HCT116 (cell line): Measurements from ENCODE around the gene GPR176. TPM values are rescaled to one million over a fixed set of nuclear protein-coding genes. Genes with fewer than 3 reads are reported as not detected.

Source experiments
- ATAC-seq: fragments of 200-7000 bp; cut with Tn5 transposase; 2 replicates; pipeline ENCODE4 v1.9.1; 2020; ENCODE audit warnings: mild to moderate bottlenecking, moderate library complexity
- BruUV-seq: library from RNA; stranded (reverse); fragments of 400-500 nt; replicated peaks from 2 replicates; lab custom pipeline; 2021; lab: Mats Ljungman, UMichigan
- CTCF ChIA-PET: fragments of 300-600 bp; sonication (Branson Sonifier 250); formaldehyde crosslinking; loops from one replicate; lab custom pipeline; 2021; ENCODE audit warnings: antibody characterized with exemption; lab: Charles Lee
- POLR2A ChIA-PET: fragments of 300-600, 350-600 bp; sonication (Branson Sonifier 250); formaldehyde crosslinking; loops from one replicate; lab custom pipeline; 2021; ENCODE audit warnings: antibody characterized with exemption; lab: Charles Lee
- RAD21 ChIA-PET, 2 experiments: fragments of 300-600 bp; sonication (Branson Sonifier 250); formaldehyde crosslinking; loops; one replicate each; lab custom pipeline; 2023; ENCODE audit warnings: low total read pairs in 2 of 2; ENCODE audit not compliant: uncharacterized antibody in 2 of 2, unreplicated experiment in 2 of 2, low non-redundant PET in 1 of 2; lab: Charles Lee
- DNase-seq: peaks from one replicate; pipeline ENCODE4 v3.0.0-alpha.2; 2010; ENCODE audit warnings: low read depth, low spot score
- H2AFZ ChIP-seq: fragments of 200-600 bp; shearing (Covaris generic), sonication (generic); 2 replicates; pipeline ENCODE4 v1.6.1; 2017; ENCODE audit warnings: low read depth, mixed run types, mixed read lengths, antibody characterized with exemption, low read length; ENCODE audit not compliant: poor library complexity, severe bottlenecking
- H3K27ac ChIP-seq: 2 replicates; pipeline ENCODE4 v1.5.1; 2012; ENCODE audit warnings: low read depth, low read length
- H3K27me3 ChIP-seq: fragments of 200-600 bp; sonication (generic); 2 replicates; pipeline ENCODE4 v1.6.1; 2016; ENCODE audit warnings: mixed run types, low read length, mixed read lengths; ENCODE audit not compliant: insufficient read depth
- H3K36me3 ChIP-seq, 2 experiments: fragments of 200-500 bp in 1 of 2; fragments of 200-600 bp in 1 of 2; sonication (Bioruptor generic) in 1 of 2; sonication (generic) in 1 of 2; 2 replicates each; pipeline versions ENCODE4 v1.5.1 to v1.6.1; 2014 to 2016; ENCODE audit warnings: low read length in 2 of 2, inconsistent platforms in 1 of 2, mixed read lengths in 1 of 2, mixed run types in 1 of 2; ENCODE audit not compliant: insufficient read depth in 2 of 2, control insufficient read depth in 1 of 2
- H3K4me1 ChIP-seq, 2 experiments: fragments of 200-600 bp in 1 of 2; sonication (generic) in 1 of 2; 2 replicates each; pipeline versions ENCODE4 v1.5.1 to v1.6.1; 2012 to 2017; ENCODE audit warnings: low read length in 2 of 2, inconsistent platforms in 1 of 2, mild to moderate bottlenecking in 1 of 2, mixed read lengths in 1 of 2, mixed run types in 1 of 2, moderate library complexity in 1 of 2; ENCODE audit not compliant: insufficient read depth in 2 of 2, control insufficient read depth in 1 of 2
- H3K4me2 ChIP-seq: fragments of 200-600 bp; sonication (generic); 2 replicates; pipeline ENCODE4 v1.6.1; 2017; ENCODE audit warnings: mixed run types, low read length, mixed read lengths
- H3K4me3 ChIP-seq, 2 experiments: fragments of 200-600 bp in 1 of 2; sonication (generic) in 1 of 2; replicated peaks in 1 of 2; 2 replicates each; pipeline ENCODE4 v1.5.1; 2011 to 2016; ENCODE audit warnings: low read length in 2 of 2, control low read depth in 1 of 2, low read depth in 1 of 2, mild to moderate bottlenecking in 1 of 2, mixed read lengths in 1 of 2, mixed run types in 1 of 2
- H3K79me2 ChIP-seq: fragments of 200-600 bp; sonication (generic); 2 replicates; pipeline ENCODE4 v1.6.1; 2017; ENCODE audit warnings: mild to moderate bottlenecking, mixed run types, low read length, moderate library complexity, mixed read lengths; ENCODE audit not compliant: insufficient read depth
- H3K9ac ChIP-seq: fragments of 200-600 bp; sonication (generic); 2 replicates; pipeline ENCODE4 v1.6.1; 2016; ENCODE audit warnings: low read length, mixed read lengths
- H3K9me2 ChIP-seq: fragments of 200-600 bp; sonication (generic), shearing (Covaris generic); 2 replicates; pipeline ENCODE4 v1.6.1; 2017; ENCODE audit warnings: mixed run types, mild to moderate bottlenecking, moderate library complexity; ENCODE audit not compliant: insufficient read depth
- H3K9me3 ChIP-seq, 2 experiments: fragments of 200-500 bp in 1 of 2; fragments of 200-600 bp in 1 of 2; sonication (Bioruptor generic) in 1 of 2; sonication (generic) in 1 of 2; 2 replicates each; pipeline ENCODE4 v1.6.1; 2014 to 2017; ENCODE audit warnings: low read length in 2 of 2, mixed read lengths in 2 of 2, inconsistent platforms in 1 of 2, low read depth in 1 of 2, mild to moderate bottlenecking in 1 of 2, mixed run types in 1 of 2, moderate library complexity in 1 of 2; ENCODE audit not compliant: control insufficient read depth in 1 of 2, insufficient read depth in 1 of 2
- H4K20me1 ChIP-seq: fragments of 200-600 bp; sonication (generic), shearing (Covaris generic); 2 replicates; pipeline ENCODE4 v1.6.1; 2017; ENCODE audit warnings: mixed run types, mild to moderate bottlenecking, moderate library complexity; ENCODE audit not compliant: insufficient read depth
- EGR1 ChIP-seq: IDR thresholded peaks from 2 replicates; pipeline ENCODE4 v1.6.1; 2012; ENCODE audit warnings: low read depth
- ELF1 ChIP-seq: IDR thresholded peaks from 2 replicates; pipeline ENCODE4 v1.6.1; 2012; ENCODE audit warnings: low read depth, borderline replicate concordance
- EZH2 ChIP-seq: fragments of 200-600 bp; sonication (generic); IDR thresholded peaks from 2 replicates; pipeline ENCODE4 v1.6.1; 2017; ENCODE audit warnings: antibody characterized with exemption, mixed run types
- REST ChIP-seq: IDR thresholded peaks from 2 replicates; pipeline ENCODE4 v1.6.1; 2012; ENCODE audit warnings: low read depth
- TCF7L2 ChIP-seq: IDR thresholded peaks from 2 replicates; pipeline ENCODE4 v1.7.0; 2011; ENCODE audit warnings: borderline replicate concordance, inconsistent platforms; ENCODE audit not compliant: insufficient read depth, insufficient read length; ENCODE audit errors: extremely low read depth
- ZBTB33 ChIP-seq: IDR thresholded peaks from 2 replicates; pipeline ENCODE4 v1.6.1; 2011; ENCODE audit warnings: mild to moderate bottlenecking, low read length, moderate library complexity; ENCODE audit not compliant: insufficient replicate concordance; ENCODE audit errors: extremely low read depth
- intact Hi-C: fragments of 100-400 bp; cut with micrococcal nuclease; formaldehyde crosslinking; loops from 2 replicates; pipeline ENCODE4 v1.10.0; 2022
- total RNA-seq: library from RNA; stranded (reverse); gene quantifications from one replicate; pipeline ENCODE4 v1.2.1, GENCODE V29; 2021; ENCODE audit not compliant: unreplicated experiment

Gene GPR176
- total RNA-seq, 1 experiment from 2014 or later = 1.7 TPM

- ATAC-seq = no peak
- intact Hi-C loops = no loop called here
- no peak for DNase-seq
These were observed 86.5 kb downstream of the GPR176 start for GRCh38 chr15:39833515-39833981.

More at GRCh38 chr15:39833515-39833981, 86.5 kb downstream of the GPR176 start:
- Histone ChIP-seq H3K9me2 (no peaks in the 10 kb centered on the region), H3K9ac (no peak overlapping the region), H3K27ac (no peak overlapping the region), H3K4me1 (no peaks in the 10 kb centered on the region), H3K4me3 (no peak overlapping the region), H3K4me2 (no peak overlapping the region)
- TF ChIP-seq ELF1 (no peak), REST (no peak), TCF7L2 (no peak), ZBTB33 (no peak), EGR1 (no peak), EZH2 (no peak)
- TF ChIP-seq, all 23 proteins: peak for 0
- ChIA-PET POLR2A (no interaction called here), CTCF (no interaction called here), RAD21 (no interaction called here)
- Histone ChIP-seq H3K79me2 (no peaks in the 10 kb centered on the region), H3K27me3 (no peaks in the 10 kb centered on the region), H3K9me3 (no peaks in the 10 kb centered on the region), H4K20me1 (no peaks in the 10 kb centered on the region), H3K36me3 (no peaks in the 10 kb centered on the region), H2AFZ (no peak overlapping the region)
- BruUV-seq = no TSS peak
